Measurements from ENCODE around the gene HLA-DRB5.

DNA sequence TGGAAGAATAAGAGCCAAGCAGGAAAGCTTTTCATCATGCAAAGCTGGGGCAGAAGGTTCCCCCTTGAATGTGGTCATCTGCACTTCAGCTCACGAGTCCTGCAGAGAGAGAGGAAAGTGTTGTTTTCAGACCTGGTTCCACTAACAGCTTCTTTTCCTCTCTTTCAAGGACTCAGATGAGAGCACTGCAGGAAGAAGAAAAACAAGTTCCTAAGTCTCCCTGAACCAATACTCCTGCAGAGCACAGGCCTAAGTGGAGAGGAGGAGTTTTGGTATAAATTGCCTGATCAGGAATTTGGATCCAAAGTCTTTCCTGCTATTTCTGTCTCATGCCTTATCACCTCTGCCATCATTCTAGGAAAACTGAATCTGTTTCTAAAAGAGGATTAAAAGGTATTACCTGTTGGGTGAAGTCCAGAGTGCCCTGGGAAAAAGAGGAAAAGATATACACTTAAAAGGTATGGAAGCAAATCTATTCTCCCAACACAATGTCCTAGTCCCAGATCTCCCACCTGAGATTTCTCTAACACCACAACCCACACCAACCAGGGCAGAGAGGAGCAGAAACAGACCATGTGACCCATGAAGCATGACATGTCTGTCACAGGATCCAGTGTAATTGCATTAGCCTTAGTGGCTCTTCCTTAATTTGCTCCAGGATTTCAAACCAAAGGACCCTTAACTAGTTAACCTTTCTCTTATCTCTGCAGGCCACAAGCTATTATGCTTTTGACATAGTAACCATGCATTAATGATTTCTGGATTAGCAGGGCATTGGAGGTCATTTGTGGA lies 12.2 kb downstream of the HLA-DRB5 start:
- TF ChIP-seq TAF1 (IDR thresholded peaks at IDR 0.05; ENCODE audit: low read depth): no peak
- no peak for TF ChIP-seq EP300 (IDR thresholded peaks at IDR 0.05; ENCODE audit: borderline replicate concordance)
- no peak for TF ChIP-seq USF1 (IDR thresholded peaks at IDR 0.05)
- TF ChIP-seq CREB1 (IDR thresholded peaks at IDR 0.05; ENCODE audit: low read depth): no peak
- TF ChIP-seq, protein P1, sequence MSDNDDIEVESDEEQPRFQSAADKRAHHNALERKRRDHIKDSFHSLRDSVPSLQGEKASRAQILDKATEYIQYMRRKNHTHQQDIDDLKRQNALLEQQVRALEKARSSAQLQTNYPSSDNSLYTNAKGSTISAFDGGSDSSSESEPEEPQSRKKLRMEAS (IDR thresholded peaks at IDR 0.05): no peak
- TF ChIP-seq, protein P2, sequence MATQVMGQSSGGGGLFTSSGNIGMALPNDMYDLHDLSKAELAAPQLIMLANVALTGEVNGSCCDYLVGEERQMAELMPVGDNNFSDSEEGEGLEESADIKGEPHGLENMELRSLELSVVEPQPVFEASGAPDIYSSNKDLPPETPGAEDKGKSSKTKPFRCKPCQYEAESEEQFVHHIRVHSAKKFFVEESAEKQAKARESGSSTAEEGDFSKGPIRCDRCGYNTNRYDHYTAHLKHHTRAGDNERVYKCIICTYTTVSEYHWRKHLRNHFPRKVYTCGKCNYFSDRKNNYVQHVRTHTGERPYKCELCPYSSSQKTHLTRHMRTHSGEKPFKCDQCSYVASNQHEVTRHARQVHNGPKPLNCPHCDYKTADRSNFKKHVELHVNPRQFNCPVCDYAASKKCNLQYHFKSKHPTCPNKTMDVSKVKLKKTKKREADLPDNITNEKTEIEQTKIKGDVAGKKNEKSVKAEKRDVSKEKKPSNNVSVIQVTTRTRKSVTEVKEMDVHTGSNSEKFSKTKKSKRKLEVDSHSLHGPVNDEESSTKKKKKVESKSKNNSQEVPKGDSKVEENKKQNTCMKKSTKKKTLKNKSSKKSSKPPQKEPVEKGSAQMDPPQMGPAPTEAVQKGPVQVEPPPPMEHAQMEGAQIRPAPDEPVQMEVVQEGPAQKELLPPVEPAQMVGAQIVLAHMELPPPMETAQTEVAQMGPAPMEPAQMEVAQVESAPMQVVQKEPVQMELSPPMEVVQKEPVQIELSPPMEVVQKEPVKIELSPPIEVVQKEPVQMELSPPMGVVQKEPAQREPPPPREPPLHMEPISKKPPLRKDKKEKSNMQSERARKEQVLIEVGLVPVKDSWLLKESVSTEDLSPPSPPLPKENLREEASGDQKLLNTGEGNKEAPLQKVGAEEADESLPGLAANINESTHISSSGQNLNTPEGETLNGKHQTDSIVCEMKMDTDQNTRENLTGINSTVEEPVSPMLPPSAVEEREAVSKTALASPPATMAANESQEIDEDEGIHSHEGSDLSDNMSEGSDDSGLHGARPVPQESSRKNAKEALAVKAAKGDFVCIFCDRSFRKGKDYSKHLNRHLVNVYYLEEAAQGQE (IDR thresholded peaks at IDR 0.05; ENCODE audit: low read depth): no peak

Data from Ishikawa (cell line).